GM23248 (cell line): ENCODE measurements around the gene CLSTN2. TPM values are rescaled to one million over a fixed set of nuclear protein-coding genes. Genes with fewer than 3 reads are reported as not detected.

Experiments used
- DNase-seq: peaks from one replicate; pipeline ENCODE4 v3.0.0-alpha.2; 2015
- H2AFZ ChIP-seq: fragments of 200-600 bp; sonication (generic); 2 replicates; pipeline ENCODE4 v1.6.1; 2016; ENCODE audit warnings: antibody characterized with exemption
- H3F3A ChIP-seq: fragments of 200-600 bp; sonication (generic); 2 replicates; pipeline ENCODE4 v1.6.1; 2016; ENCODE audit warnings: mild to moderate bottlenecking, antibody characterized with exemption, mixed run types; ENCODE audit not compliant: insufficient read depth
- H3K27ac ChIP-seq: fragments of 200-600 bp; sonication (generic); 2 replicates; pipeline ENCODE4 v1.5.1; 2016; ENCODE audit warnings: mild to moderate bottlenecking
- H3K27me3 ChIP-seq: fragments of 200-600 bp; sonication (generic); replicated peaks from 2 replicates; pipeline ENCODE4 v1.6.1; 2016; ENCODE audit warnings: mild to moderate bottlenecking; ENCODE audit not compliant: insufficient read depth
- H3K36me3 ChIP-seq: fragments of 200-600 bp; sonication (generic); 2 replicates; pipeline ENCODE4 v1.6.1; 2016; ENCODE audit warnings: low read depth, mild to moderate bottlenecking
- H3K4me1 ChIP-seq: fragments of 200-600 bp; sonication (generic); 2 replicates; pipeline ENCODE4 v1.6.1; 2016; ENCODE audit warnings: mild to moderate bottlenecking; ENCODE audit not compliant: insufficient read depth
- H3K4me2 ChIP-seq: fragments of 200-600 bp; sonication (generic); one replicate; pipeline ENCODE4 v1.6.1; 2016; ENCODE audit warnings: mild to moderate bottlenecking; ENCODE audit not compliant: unreplicated experiment
- H3K4me3 ChIP-seq: fragments of 200-600 bp; sonication (generic); 2 replicates; pipeline ENCODE4 v1.5.1; 2016; ENCODE audit warnings: mild to moderate bottlenecking
- H3K79me2 ChIP-seq: fragments of 200-600 bp; sonication (generic); 2 replicates; pipeline ENCODE4 v1.6.1; 2016; ENCODE audit warnings: mild to moderate bottlenecking; ENCODE audit not compliant: insufficient read depth
- H3K9ac ChIP-seq: fragments of 200-600 bp; sonication (generic); 2 replicates; pipeline ENCODE4 v1.6.1; 2016; ENCODE audit warnings: mild to moderate bottlenecking
- H3K9me2 ChIP-seq: fragments of 200-600 bp; sonication (generic); 2 replicates; pipeline ENCODE4 v1.6.1; 2016; ENCODE audit warnings: mixed run types, mild to moderate bottlenecking, moderate library complexity; ENCODE audit not compliant: insufficient read depth
- H3K9me3 ChIP-seq: fragments of 200-600 bp; sonication (generic); one replicate; pipeline ENCODE4 v1.6.1; 2017; ENCODE audit warnings: low read depth
- H4K20me1 ChIP-seq: fragments of 200-600 bp; sonication (generic); 2 replicates; pipeline ENCODE4 v1.6.0; 2016; ENCODE audit not compliant: insufficient read depth
- EZH2 ChIP-seq: fragments of 200-600 bp; sonication (generic); IDR thresholded peaks from 2 replicates; pipeline ENCODE4 v1.6.1; 2018; ENCODE audit warnings: antibody characterized with exemption, mild to moderate bottlenecking; ENCODE audit not compliant: insufficient read depth, poor library complexity, severe bottlenecking
- EZH2phosphoT487 ChIP-seq: fragments of 200-600 bp; sonication (generic); IDR thresholded peaks from 2 replicates; pipeline ENCODE4 v1.6.1; 2018; ENCODE audit warnings: antibody characterized with exemption, moderate library complexity, mild to moderate bottlenecking, low read depth; ENCODE audit not compliant: insufficient read depth
- WGBS, 2 experiments: methylation state at CpG; one replicate each; pipeline ENCODE4 v1.1.6; 2015 to 2017; ENCODE audit warnings: low lambda C conversion rate in 2 of 2, low coverage in 1 of 2; ENCODE audit errors: missing lambda C conversion rate in 2 of 2; 5-methylcytosine and 5-hydroxymethylcytosine counted together
- in situ Hi-C: fragments of 300-500 bp; cut with MboI; formaldehyde crosslinking; loops from 2 replicates; pipeline ENCODE4 v1.15.0; 2020
- polyA plus RNA-seq: library from polyadenylated mRNA; unstranded; fragments of >200 nt; fragmentation: Nextera tagmentation; extraction: Ambion mirVana; gene quantifications from 2 replicates; pipeline ENCODE4 v1.2.1, GENCODE V29; 2016
- total RNA-seq: library from RNA; depleted of rRNA; stranded (reverse); fragments of >200 nt; shearing (Covaris generic); gene quantifications from 2 replicates; pipeline ENCODE4 v1.2.3, GENCODE V29; 2014

The CLSTN2 gene
- total and polyA plus RNA-seq, 2 experiments from 2014 or later: not detected

GRCh38 chr3:140424211-140424610, 489.2 kb downstream of the CLSTN2 start:
- Histone ChIP-seq H3K36me3 (no peaks in the 10 kb centered on the region), H3K27ac (no peak overlapping the region), H3K9ac (no peak overlapping the region), H2AFZ (peak overlapping the region; percentile 29; the same call in 1 of the 2 replicates), H3K9me3 (no peaks in the 10 kb centered on the region), H4K20me1 (no peaks in the 10 kb centered on the region), H3K79me2 (no peaks in the 10 kb centered on the region), H3K27me3 (no peaks in the 10 kb centered on the region), H3K4me1 (peaks cover 17% of the 10 kb centered on the region), H3K4me2 (no peak overlapping the region), H3K9me2 (no peaks in the 10 kb centered on the region), H3F3A (no peaks in the 10 kb centered on the region), H3K4me3 (no peak overlapping the region)
- peak; percentile 53 for DNase-seq
- WGBS, 2 experiments: 77 to 88% methylated on average over 1 of the region's 1 CpG
- TF ChIP-seq EZH2phosphoT487 (no peak), EZH2 (no peak)
- in situ Hi-C loops: no loop called here

GRCh38 chr3:140424726-140425125, 489.7 kb downstream of the CLSTN2 start:
- Histone ChIP-seq H3K9me2 (no peaks in the 10 kb centered on the region), H3K4me1 (peaks cover 17% of the 10 kb centered on the region), H3K4me2 (no peak overlapping the region), H3K9me3 (no peaks in the 10 kb centered on the region), H3K27me3 (no peaks in the 10 kb centered on the region), H3K36me3 (no peaks in the 10 kb centered on the region), H3K27ac (no peak overlapping the region), H2AFZ (no peak overlapping the region), H3F3A (no peaks in the 10 kb centered on the region), H3K4me3 (no peak overlapping the region), H3K9ac (no peak overlapping the region), H4K20me1 (no peaks in the 10 kb centered on the region), H3K79me2 (no peaks in the 10 kb centered on the region)
- in situ Hi-C loops: no loop called here
- WGBS, 2 experiments: 31 to 50% methylated on average over 1 of the region's 1 CpG
- no peak for DNase-seq
- TF ChIP-seq EZH2: no peak
- no peak for TF ChIP-seq EZH2phosphoT487

- Histone ChIP-seq H3K27me3 (0 out of 2 replicates have a peak, but pooled peaks cover 3% of the 10 kb centered on the region), H3F3A (no peaks in the 10 kb centered on the region), H3K4me2 (no peak overlapping the region), H3K79me2 (no peaks in the 10 kb centered on the region), H3K9me3 (no peaks in the 10 kb centered on the region), H2AFZ (no peak overlapping the region), H3K36me3 (no peaks in the 10 kb centered on the region), H3K9ac (no peak overlapping the region), H3K9me2 (no peaks in the 10 kb centered on the region), H3K4me3 (no peak overlapping the region), H3K4me1 (peaks cover 11% of the 10 kb centered on the region), H4K20me1 (no peaks in the 10 kb centered on the region), H3K27ac (no peak overlapping the region)
- DNase-seq: no peak
- TF ChIP-seq EZH2 (no peak), EZH2phosphoT487 (no peak)
- 61 to 63% methylated on average over 1 of the region's 1 CpG for WGBS, 2 experiments
- in situ Hi-C loops: no loop called here
Measured at GRCh38 chr3:140427786-140428185, 492.8 kb downstream of the CLSTN2 start.

- TF ChIP-seq EZH2phosphoT487: no peak
- no peak for TF ChIP-seq EZH2
- 0 out of 2 replicates have a peak, but pooled peaks cover 3% of the 10 kb centered on the region for H3K27me3 ChIP-seq
- no peak overlapping the region for H2AFZ ChIP-seq
- peaks cover 8% of the 10 kb centered on the region; the same call in 1 of the 2 replicates for H3K4me1 ChIP-seq
- no peaks in the 10 kb centered on the region for H3K9me3 ChIP-seq
- H3K9me2 ChIP-seq: no peaks in the 10 kb centered on the region
- in situ Hi-C loops: no loop called here
- H3K79me2 ChIP-seq: no peaks in the 10 kb centered on the region
- no peak overlapping the region for H3K27ac ChIP-seq
- no peak overlapping the region for H3K4me2 ChIP-seq
- DNase-seq: no peak
- H3F3A ChIP-seq: no peaks in the 10 kb centered on the region
- H4K20me1 ChIP-seq: no peaks in the 10 kb centered on the region
- no peaks in the 10 kb centered on the region for H3K36me3 ChIP-seq
- WGBS, 2 experiments: 30 to 33% methylated on average over 3 of the region's 3 CpGs
- H3K9ac ChIP-seq: no peak overlapping the region
- no peak overlapping the region for H3K4me3 ChIP-seq
Measured at GRCh38 chr3:140428380-140428779, 493.4 kb downstream of the CLSTN2 start.

- in situ Hi-C loops: no loop called here
- H4K20me1 ChIP-seq: no peaks in the 10 kb centered on the region
- H3K79me2 ChIP-seq: no peaks in the 10 kb centered on the region
- DNase-seq: no peak
- no peak overlapping the region for H3K4me3 ChIP-seq
- no peak overlapping the region for H3K9ac ChIP-seq
- TF ChIP-seq EZH2 (no peak), EZH2phosphoT487 (no peak)
- WGBS, 2 experiments: 0 to 13% methylated on average over 1 of the region's 1 CpG
- H3K4me1 ChIP-seq: no peaks in the 10 kb centered on the region
- H2AFZ ChIP-seq: no peak overlapping the region
- no peaks in the 10 kb centered on the region for H3K9me2 ChIP-seq
- H3K9me3 ChIP-seq: no peaks in the 10 kb centered on the region
- H3K27ac ChIP-seq: no peak overlapping the region
- H3F3A ChIP-seq: no peaks in the 10 kb centered on the region
- H3K27me3 ChIP-seq: 0 out of 2 replicates have a peak, but pooled peaks cover 3% of the 10 kb centered on the region
- H3K36me3 ChIP-seq: no peaks in the 10 kb centered on the region
- no peak overlapping the region for H3K4me2 ChIP-seq
Measured at GRCh38 chr3:140429791-140430190, 494.8 kb downstream of the CLSTN2 start.
